H9 (cell line): ENCODE data around the gene SPRYD3. TPM values are rescaled to one million over a fixed set of nuclear protein-coding genes. Genes with fewer than 3 reads are reported as not detected.

Source experiments
- DNase-seq: peaks from one replicate; pipeline ENCODE4 v3.0.0-alpha.2; 2017
- H2AFZ ChIP-seq: one replicate; pipeline ENCODE4 v1.6.1; 2013; ENCODE audit warnings: mild to moderate bottlenecking, low read length, control low read depth, moderate library complexity
- H2AK5ac ChIP-seq: 2 replicates; pipeline ENCODE4 v1.6.1; 2013; ENCODE audit warnings: low read length, control low read depth, mixed read lengths; ENCODE audit not compliant: insufficient read length
- H2BK120ac ChIP-seq: one replicate; pipeline ENCODE4 v1.6.1; 2013; ENCODE audit warnings: low read depth, mild to moderate bottlenecking, low read length, control low read depth, inconsistent platforms; ENCODE audit not compliant: poor library complexity, severe bottlenecking
- H2BK12ac ChIP-seq: 2 replicates; pipeline ENCODE4 v1.6.1; 2013; ENCODE audit warnings: low read length, control low read depth, mixed read lengths, low read depth; ENCODE audit not compliant: insufficient read length
- H2BK15ac ChIP-seq: 2 replicates; pipeline ENCODE4 v1.6.1; 2013; ENCODE audit warnings: low read depth, low read length, control low read depth
- H2BK20ac ChIP-seq: one replicate; pipeline ENCODE4 v1.6.1; 2013; ENCODE audit warnings: low read depth, mild to moderate bottlenecking, low read length, control low read depth, inconsistent platforms; ENCODE audit not compliant: poor library complexity, severe bottlenecking
- H2BK5ac ChIP-seq: 2 replicates; pipeline ENCODE4 v1.6.1; 2013; ENCODE audit warnings: low read length, control low read depth, mixed read lengths; ENCODE audit not compliant: insufficient read length
- H3K14ac ChIP-seq: 2 replicates; pipeline ENCODE4 v1.6.1; 2013; ENCODE audit warnings: low read length, control low read depth; ENCODE audit not compliant: insufficient read depth
- H3K18ac ChIP-seq: 2 replicates; pipeline ENCODE4 v1.6.1; 2013; ENCODE audit warnings: low read depth, mild to moderate bottlenecking, mixed read lengths, low read length, control low read depth; ENCODE audit not compliant: insufficient read length
- H3K23ac ChIP-seq: 2 replicates; pipeline ENCODE4 v1.6.1; 2013; ENCODE audit warnings: low read length, control low read depth, mixed read lengths, low read depth; ENCODE audit not compliant: insufficient read length
- H3K23me2 ChIP-seq: 2 replicates; pipeline ENCODE4 v1.6.1; 2013; ENCODE audit warnings: low read depth, mild to moderate bottlenecking, mixed read lengths, low read length, control low read depth; ENCODE audit not compliant: insufficient read length, poor library complexity, severe bottlenecking
- H3K27ac ChIP-seq: 2 replicates; pipeline ENCODE4 v1.5.1; 2013; ENCODE audit warnings: low read length, control low read depth, mixed read lengths, low read depth; ENCODE audit not compliant: insufficient read length
- H3K27me3 ChIP-seq: 2 replicates; pipeline ENCODE4 v1.6.1; 2013; ENCODE audit warnings: low read length, control low read depth, inconsistent platforms; ENCODE audit not compliant: insufficient read depth
- H3K4ac ChIP-seq: 2 replicates; pipeline ENCODE4 v1.6.1; 2013; ENCODE audit warnings: low read depth, mild to moderate bottlenecking, control low read depth, inconsistent platforms, low read length, moderate library complexity
- H3K4me1 ChIP-seq: 2 replicates; pipeline ENCODE4 v1.6.1; 2013; ENCODE audit warnings: low read length, control low read depth, inconsistent platforms; ENCODE audit not compliant: insufficient read depth
- H3K4me2 ChIP-seq: 2 replicates; pipeline ENCODE4 v1.6.1; 2013; ENCODE audit warnings: low read length, control low read depth, mixed read lengths; ENCODE audit not compliant: insufficient read length, insufficient read depth
- H3K56ac ChIP-seq: 2 replicates; pipeline ENCODE4 v1.6.1; 2013; ENCODE audit warnings: low read depth, mild to moderate bottlenecking, mixed read lengths, low read length, control low read depth; ENCODE audit not compliant: insufficient read length
- H3K79me1 ChIP-seq: 2 replicates; pipeline ENCODE4 v1.6.1; 2013; ENCODE audit warnings: low read depth, mild to moderate bottlenecking, moderate library complexity, low read length, control low read depth, inconsistent platforms; ENCODE audit not compliant: insufficient read depth, poor library complexity, severe bottlenecking
- H3K79me2 ChIP-seq: 2 replicates; pipeline ENCODE4 v1.6.1; 2013; ENCODE audit warnings: low read length, control low read depth, inconsistent platforms; ENCODE audit not compliant: insufficient read depth
- H3K9ac ChIP-seq: 2 replicates; pipeline ENCODE4 v1.6.1; 2013; ENCODE audit warnings: low read length, control low read depth, mixed read lengths; ENCODE audit not compliant: insufficient read length; ENCODE audit errors: extremely low read depth
- H3K9me3 ChIP-seq: one replicate; pipeline ENCODE4 v1.6.1; 2013; ENCODE audit warnings: low read depth, low read length, inconsistent platforms; ENCODE audit not compliant: control insufficient read depth
- H3T11ph ChIP-seq: one replicate; pipeline ENCODE4 v1.6.1; 2013; ENCODE audit warnings: mild to moderate bottlenecking, low read length, control low read depth, inconsistent platforms
- H4K20me1 ChIP-seq: one replicate; pipeline ENCODE4 v1.6.1; 2013; ENCODE audit not compliant: control insufficient read depth, insufficient read length, insufficient read depth
- H4K5ac ChIP-seq: 2 replicates; pipeline ENCODE4 v1.6.1; 2013; ENCODE audit warnings: low read depth, mild to moderate bottlenecking, mixed read lengths, low read length, control low read depth; ENCODE audit not compliant: insufficient read length
- H4K8ac ChIP-seq: replicated peaks from 2 replicates; pipeline ENCODE4 v1.6.1; 2013; ENCODE audit warnings: low read length, control low read depth, mixed read lengths, low read depth; ENCODE audit not compliant: insufficient read length
- H4K91ac ChIP-seq: 2 replicates; pipeline ENCODE4 v1.6.1; 2013; ENCODE audit warnings: low read depth, mild to moderate bottlenecking, moderate library complexity, mixed read lengths, low read length, control low read depth; ENCODE audit not compliant: insufficient read length
- H3K27ac Mint-ChIP-seq, 3 experiments: 2 replicates in 2 of 3; 3 replicates in 1 of 3; pipeline ENCODE4 v1.8.0; 2020 to 2021; ENCODE audit warnings: mixed read lengths in 3 of 3, mild to moderate bottlenecking in 1 of 3, moderate library complexity in 1 of 3
- H3K27me3 Mint-ChIP-seq: 2 replicates; pipeline ENCODE4 v1.8.0; 2021; ENCODE audit warnings: low read depth, mild to moderate bottlenecking, moderate library complexity, mixed read lengths
- H3K36me3 Mint-ChIP-seq, 3 experiments: 2 replicates in 2 of 3; 3 replicates in 1 of 3; pipeline ENCODE4 v1.8.0; 2020 to 2021; ENCODE audit warnings: low read depth in 3 of 3, mixed read lengths in 3 of 3; ENCODE audit not compliant: insufficient read depth in 1 of 3
- H3K4me1 Mint-ChIP-seq, 2 experiments: 2 replicates each; pipeline ENCODE4 v1.8.0; 2020; ENCODE audit warnings: mixed read lengths in 2 of 2
- H3K4me3 Mint-ChIP-seq, 2 experiments: 2 replicates in 1 of 2; 3 replicates in 1 of 2; pipeline ENCODE4 v1.8.0; 2020 to 2021; ENCODE audit warnings: mild to moderate bottlenecking in 2 of 2, mixed read lengths in 2 of 2, moderate library complexity in 1 of 2
- H3K9me3 Mint-ChIP-seq, 2 experiments: 2 replicates in 1 of 2; 3 replicates in 1 of 2; pipeline ENCODE4 v1.8.0; 2020; ENCODE audit warnings: mild to moderate bottlenecking in 2 of 2, mixed read lengths in 2 of 2, moderate library complexity in 1 of 2
- CTCF ChIP-seq: fragments of 200-600 bp; sonication (generic); conservative IDR thresholded peaks from 3 replicates; pipeline ENCODE4 v1.8.0; 2021; ENCODE audit warnings: antibody characterized with exemption, mild to moderate bottlenecking
- WGBS: extraction: QIAGEN DNeasy Blood & Tissue Kit; methylation state at CpG from one replicate; pipeline ENCODE4 v1.1.7; 2013; ENCODE audit warnings: missing lambda C conversion rate, low lambda C conversion rate, mixed read lengths; ENCODE audit not compliant: insufficient read length; ENCODE audit errors: extremely low coverage; 5-methylcytosine and 5-hydroxymethylcytosine counted together
- total RNA-seq: library from RNA; stranded (reverse); gene quantifications from 2 replicates; pipeline ENCODE4 v1.2.1, GENCODE V29; 2021

The SPRYD3 gene
- total RNA-seq, 1 experiment from 2014 or later = 6.5 TPM

- Histone ChIP-seq H3K18ac (no peak overlapping the region), H2AK5ac (no peak overlapping the region), H2AFZ (no peak overlapping the region), H4K91ac (no peak overlapping the region), H3K9ac (no peak overlapping the region), H3K27me3 (peaks cover 2% of the 10 kb centered on the region; the same call in 1 of the 2 replicates), H3K23ac (no peak overlapping the region), H3K23me2 (no peaks in the 10 kb centered on the region), H3K27ac (no peak overlapping the region), H3K4me2 (no peak overlapping the region), H4K20me1 (no peaks in the 10 kb centered on the region), H3K56ac (no peak overlapping the region), H3T11ph (no peak overlapping the region), H4K8ac (no peak overlapping the region), H3K9me3 (no peaks in the 10 kb centered on the region), H2BK20ac (no peak overlapping the region), H3K4ac (no peak overlapping the region), H2BK120ac (no peak overlapping the region), H3K79me2 (no peaks in the 10 kb centered on the region), H3K14ac (no peak overlapping the region), H3K79me1 (no peaks in the 10 kb centered on the region), H3K4me1 (peaks cover 3% of the 10 kb centered on the region; the same call in 1 of the 2 replicates), H2BK5ac (no peak overlapping the region), H4K5ac (no peak overlapping the region), H2BK15ac (no peak overlapping the region), H2BK12ac (no peak overlapping the region)
- TF ChIP-seq CTCF = peak; percentile 93
- H3K9me3 Mint-ChIP-seq = no peaks in the 10 kb centered on the region
- DNase-seq = peak; percentile 80
- H3K27me3 Mint-ChIP-seq = peaks cover 26% of the 10 kb centered on the region
- H3K4me1 Mint-ChIP-seq = peaks cover 39 to 40% of the 10 kb centered on the region in 2 experiments
- H3K4me3 Mint-ChIP-seq = no peak overlapping the region
- H3K27ac Mint-ChIP-seq = no peak overlapping the region; a peak in 1 of 7 replicates
- no CpG with 5 or more reads among the region's 24 CpGs for WGBS
- peaks cover 2 to 8% (median 4%) of the 10 kb centered on the region in 3 experiments; a peak in 4 of 7 replicates for H3K36me3 Mint-ChIP-seq
These were observed 12.9 kb downstream of the SPRYD3 start for GRCh38 chr12:53065975-53066931.
